PC-9 (cell line): ENCODE data around the gene SPOCK2. TPM values are rescaled to one million over a fixed set of nuclear protein-coding genes. Genes with fewer than 3 reads are reported as not detected.

Experiments used
- BruUV-seq: library from RNA; stranded (reverse); fragments of 400-500 nt; replicated peaks from 2 replicates; lab custom pipeline; 2021; lab: Mats Ljungman, UMichigan
- CTCF ChIA-PET: fragments of 300-600 bp; sonication (Branson Sonifier 250); formaldehyde crosslinking; loops from one replicate; lab custom pipeline; 2022; ENCODE audit warnings: antibody characterized with exemption; lab: Charles Lee
- POLR2A ChIA-PET: fragments of 300-600 bp; sonication (Branson Sonifier 250); formaldehyde crosslinking; loops from one replicate; lab custom pipeline; 2022; ENCODE audit warnings: antibody characterized with exemption; ENCODE audit not compliant: unreplicated experiment; lab: Charles Lee
- DNase-seq, 2 experiments: peaks; one replicate each; pipeline versions ENCODE4 v3.0.0 to v3.0.0-alpha.2; 2015 to 2022; ENCODE audit warnings: mixed read lengths in 1 of 2
- H2AFZ ChIP-seq: fragments of 200-600 bp; sonication (generic); 2 replicates; pipeline ENCODE4 v1.8.1; 2017; ENCODE audit warnings: antibody characterized with exemption
- H3F3A ChIP-seq: fragments of 200-600 bp; sonication (generic); 2 replicates; pipeline ENCODE4 v1.8.1; 2017; ENCODE audit warnings: antibody characterized with exemption, mild to moderate bottlenecking, low read depth; ENCODE audit not compliant: insufficient read depth
- H3K27ac ChIP-seq: fragments of 200-600 bp; sonication (generic); 2 replicates; pipeline ENCODE4 v1.6.1; 2016; ENCODE audit warnings: mixed run types
- H3K27me3 ChIP-seq: fragments of 200-600 bp; sonication (generic); 2 replicates; pipeline ENCODE4 v1.6.1; 2016; ENCODE audit warnings: low read depth, mixed run types; ENCODE audit not compliant: insufficient read depth
- H3K36me3 ChIP-seq: fragments of 200-600 bp; sonication (generic); 2 replicates; pipeline ENCODE4 v1.6.1; 2016; ENCODE audit warnings: low read depth, mixed run types
- H3K4me1 ChIP-seq: fragments of 200-600 bp; sonication (generic); replicated peaks from 2 replicates; pipeline ENCODE4 v1.6.1; 2016; ENCODE audit warnings: mixed run types; ENCODE audit not compliant: insufficient read depth
- H3K4me2 ChIP-seq: fragments of 200-600 bp; sonication (generic); 2 replicates; pipeline ENCODE4 v1.6.1; 2017; ENCODE audit warnings: mixed run types
- H3K4me3 ChIP-seq: fragments of 200-600 bp; sonication (generic); 2 replicates; pipeline ENCODE4 v1.6.1; 2016; ENCODE audit warnings: mixed run types
- H3K79me2 ChIP-seq: fragments of 200-600 bp; sonication (generic); 2 replicates; pipeline ENCODE4 v1.6.1; 2017; ENCODE audit warnings: low read depth, mixed run types
- H3K9me2 ChIP-seq: fragments of 200-600 bp; sonication (generic); 2 replicates; pipeline ENCODE4 v1.8.1; 2017; ENCODE audit warnings: mild to moderate bottlenecking; ENCODE audit not compliant: insufficient read depth
- H3K9me3 ChIP-seq: fragments of 200-600 bp; sonication (generic); 2 replicates; pipeline ENCODE4 v1.8.1; 2016; ENCODE audit warnings: low read depth; ENCODE audit not compliant: insufficient read depth
- H4K20me1 ChIP-seq: fragments of 200-600 bp; sonication (generic); 2 replicates; pipeline ENCODE4 v1.8.1; 2017; ENCODE audit not compliant: insufficient read depth
- CTCF ChIP-seq: fragments of 200-600 bp; sonication (generic); conservative IDR thresholded peaks from 2 replicates; pipeline ENCODE4 v1.6.1; 2017; ENCODE audit warnings: mixed run types, antibody characterized with exemption, mild to moderate bottlenecking, moderate library complexity
- EZH2 ChIP-seq: fragments of 200-600 bp; sonication (generic); IDR thresholded peaks from 2 replicates; pipeline ENCODE4 v1.8.0; 2017; ENCODE audit warnings: antibody characterized with exemption, low read depth
- intact Hi-C: fragments of 100-400 bp; cut with micrococcal nuclease; formaldehyde crosslinking; loops from one replicate; pipeline ENCODE4 v1.10.0; 2022; ENCODE audit not compliant: unreplicated experiment
- total RNA-seq: library from RNA; stranded (reverse); gene quantifications from 2 replicates; pipeline ENCODE4 v1.2.3, GENCODE V29; 2021

SPOCK2 gene
- total RNA-seq, 1 experiment from 2014 or later, result 5.3 TPM

GRCh38 chr10:72063703-72064391 is 24.5 kb downstream of the SPOCK2 start:
- no peak overlapping the region for H3K27ac ChIP-seq
- no peaks in the 10 kb centered on the region; the same call in 1 of the 2 replicates for H3F3A ChIP-seq
- peaks cover 13% of the 10 kb centered on the region for H3K4me1 ChIP-seq
- no peaks in the 10 kb centered on the region for H4K20me1 ChIP-seq
- CTCF ChIA-PET, result no interaction called here
- no peaks in the 10 kb centered on the region for H3K9me2 ChIP-seq
- POLR2A ChIA-PET, result interaction anchor here (0.5 to 0.6 kb wide), 2 partner anchors 25 to 566 kb away, joined by 10 to 12 read pairs; no protein-coding TSS in a partner anchor
- no TSS peak for BruUV-seq
- H2AFZ ChIP-seq, result no peak overlapping the region
- DNase-seq, result peak in 1 of 2 experiments; percentile 38
- intact Hi-C loops, result no loop called here
- no peaks in the 10 kb centered on the region for H3K27me3 ChIP-seq
- no peaks in the 10 kb centered on the region for H3K9me3 ChIP-seq
- TF ChIP-seq EZH2 (no peak), CTCF (no peak)
- H3K79me2 ChIP-seq, result no peaks in the 10 kb centered on the region
- no peaks in the 10 kb centered on the region for H3K36me3 ChIP-seq
- H3K4me2 ChIP-seq, result peak overlapping the region; percentile 10; the same call in 1 of the 2 replicates
- no peak overlapping the region for H3K4me3 ChIP-seq

GRCh38 chr10:72062832-72063702 is 25.3 kb downstream of the SPOCK2 start:
- Histone ChIP-seq H4K20me1 (no peaks in the 10 kb centered on the region), H2AFZ (no peak overlapping the region), H3K9me2 (no peaks in the 10 kb centered on the region), H3K79me2 (no peaks in the 10 kb centered on the region), H3K4me3 (no peak overlapping the region), H3K27me3 (no peaks in the 10 kb centered on the region), H3K27ac (no peak overlapping the region), H3K9me3 (no peaks in the 10 kb centered on the region), H3K4me2 (no peak overlapping the region), H3K36me3 (no peaks in the 10 kb centered on the region), H3F3A (no peaks in the 10 kb centered on the region; the same call in 1 of the 2 replicates), H3K4me1 (peaks cover 10% of the 10 kb centered on the region)
- no TSS peak for BruUV-seq
- TF ChIP-seq EZH2 (no peak), CTCF (no peak)
- ChIA-PET POLR2A (interaction anchor here (0.5 to 0.6 kb wide), 2 partner anchors 26 to 567 kb away, joined by 10 to 12 read pairs; no protein-coding TSS in a partner anchor), CTCF (interaction anchor here (0.5 kb wide), 1 partner anchor 267 kb away, joined by 3 read pairs; no protein-coding TSS in a partner anchor)
- no peak for DNase-seq
- intact Hi-C loops, result no loop called here

GRCh38 chr10:72062382-72062781 is 26.0 kb downstream of the SPOCK2 start:
- no peak overlapping the region for H2AFZ ChIP-seq
- no peak overlapping the region for H3K27ac ChIP-seq
- BruUV-seq, result no TSS peak
- H3K9me2 ChIP-seq, result no peaks in the 10 kb centered on the region
- ChIA-PET POLR2A (no interaction called here), CTCF (no interaction called here)
- H3K9me3 ChIP-seq, result no peaks in the 10 kb centered on the region
- no peak for TF ChIP-seq EZH2
- no peak for TF ChIP-seq CTCF
- no peak for DNase-seq
- no peaks in the 10 kb centered on the region for H3K79me2 ChIP-seq
- no peak overlapping the region for H3K4me2 ChIP-seq
- no peak overlapping the region for H3K4me3 ChIP-seq
- no peaks in the 10 kb centered on the region for H3K27me3 ChIP-seq
- no peaks in the 10 kb centered on the region; the same call in 1 of the 2 replicates for H3F3A ChIP-seq
- H4K20me1 ChIP-seq, result no peaks in the 10 kb centered on the region
- no peaks in the 10 kb centered on the region for H3K36me3 ChIP-seq
- peaks cover 10% of the 10 kb centered on the region for H3K4me1 ChIP-seq
- intact Hi-C loops, result no loop called here
